Activated naive CD8-positive, alpha-beta T cell treated with anti-CD3 and anti-CD28 coated beads for 36 hours (primary cell): Measurements from ENCODE around the gene EXD3. TPM values are rescaled to one million over a fixed set of nuclear protein-coding genes. Genes with fewer than 3 reads are reported as not detected.
A peak's percentile ranks its signal among the peaks of the same experiment; 100 is the strongest.
"Not testable (repeated sequence)": the region's sequence is repeated elsewhere in the genome, so short reads cannot be mapped to it uniquely, and the experiment has no call there.

ENCODE experiments used
- DNase-seq: peaks from one replicate; pipeline ENCODE4 v3.0.0; 2021
- H3K27ac Mint-ChIP-seq: one replicate; pipeline ENCODE4 v1.8.0; 2022; ENCODE audit warnings: mild to moderate bottlenecking, moderate library complexity, mixed read lengths
- H3K27me3 Mint-ChIP-seq: one replicate; pipeline ENCODE4 v1.8.0; 2022; ENCODE audit warnings: mild to moderate bottlenecking, mixed read lengths
- H3K36me3 Mint-ChIP-seq: one replicate; pipeline ENCODE4 v1.8.0; 2021; ENCODE audit warnings: mild to moderate bottlenecking, mixed read lengths
- H3K4me1 Mint-ChIP-seq: one replicate; pipeline ENCODE4 v1.8.0; 2021; ENCODE audit warnings: mixed read lengths
- H3K4me3 Mint-ChIP-seq: one replicate; pipeline ENCODE4 v1.8.0; 2022; ENCODE audit warnings: mild to moderate bottlenecking, moderate library complexity, mixed read lengths
- H3K9me3 Mint-ChIP-seq: one replicate; pipeline ENCODE4 v1.8.0; 2022; ENCODE audit warnings: mixed read lengths
- total RNA-seq, 2 experiments: library from RNA; stranded (reverse); gene quantifications; one replicate each; pipeline ENCODE4 v1.2.3, GENCODE V29; 2021

The EXD3 gene
- total RNA-seq, 2 experiments from 2014 or later, result 3.6 to 4.2 TPM

- Mint-ChIP-seq H3K27ac (peak overlapping the region; percentile 12), H3K36me3 (peaks cover 50% of the 10 kb centered on the region), H3K27me3 (no peaks in the 10 kb centered on the region), H3K4me3 (no peak overlapping the region), H3K9me3 (peaks cover 5% of the 10 kb centered on the region), H3K4me1 (peaks cover 17% of the 10 kb centered on the region)
- DNase-seq, result no peak
These were observed 31.2 kb upstream of the EXD3 start for GRCh38 chr9:137454145-137454596.

- H3K27ac Mint-ChIP-seq, result no peak overlapping the region
- no peak overlapping the region for H3K4me3 Mint-ChIP-seq
- no peaks in the 10 kb centered on the region for H3K27me3 Mint-ChIP-seq
- DNase-seq, result peak; percentile 48
- H3K4me1 Mint-ChIP-seq, result peaks cover 17% of the 10 kb centered on the region
- H3K9me3 Mint-ChIP-seq, result peaks cover 5% of the 10 kb centered on the region
- peaks cover 50% of the 10 kb centered on the region for H3K36me3 Mint-ChIP-seq
These were observed 30.7 kb upstream of the EXD3 start for GRCh38 chr9:137453643-137454081.

GRCh38 chr9:137452761-137453642, 30.0 kb upstream of the EXD3 start:
- no peak for DNase-seq
- Mint-ChIP-seq H3K4me3 (no peak overlapping the region), H3K9me3 (peaks cover 5% of the 10 kb centered on the region), H3K27ac (no peak overlapping the region), H3K27me3 (no peaks in the 10 kb centered on the region), H3K4me1 (peaks cover 17% of the 10 kb centered on the region), H3K36me3 (peaks cover 53% of the 10 kb centered on the region)

- H3K4me1 Mint-ChIP-seq, result peaks cover 17% of the 10 kb centered on the region
- H3K27me3 Mint-ChIP-seq, result no peaks in the 10 kb centered on the region
- peak overlapping the region; percentile 60 for H3K27ac Mint-ChIP-seq
- H3K4me3 Mint-ChIP-seq, result peak overlapping the region; percentile 10
- DNase-seq, result peak; percentile 0
- H3K36me3 Mint-ChIP-seq, result peaks cover 53% of the 10 kb centered on the region
- H3K9me3 Mint-ChIP-seq, result peaks cover 5% of the 10 kb centered on the region
These were observed 29.2 kb upstream of the EXD3 start for GRCh38 chr9:137452006-137452760.

GRCh38 chr9:137451264-137452005, 28.5 kb upstream of the EXD3 start:
- H3K9me3 Mint-ChIP-seq, H3K27me3 Mint-ChIP-seq, H3K4me3 Mint-ChIP-seq, DNase-seq: not testable (repeated sequence)
- Mint-ChIP-seq H3K4me1 (peaks cover 17% of the 10 kb centered on the region), H3K36me3 (peaks cover 49% of the 10 kb centered on the region), H3K27ac (peak overlapping the region; percentile 76)

- not testable (repeated sequence) for H3K27me3 Mint-ChIP-seq, H3K9me3 Mint-ChIP-seq, H3K4me3 Mint-ChIP-seq, DNase-seq
- Mint-ChIP-seq H3K4me1 (peaks cover 15% of the 10 kb centered on the region), H3K36me3 (peaks cover 46% of the 10 kb centered on the region), H3K27ac (peak overlapping the region; percentile 76)
These were observed 27.7 kb upstream of the EXD3 start for GRCh38 chr9:137450539-137451222.

- H3K27me3 Mint-ChIP-seq, result peaks cover 5% of the 10 kb centered on the region
- peaks cover 44% of the 10 kb centered on the region for H3K36me3 Mint-ChIP-seq
- peak; percentile 47 for DNase-seq
- H3K27ac Mint-ChIP-seq, result peak overlapping the region; percentile 72
- H3K4me1 Mint-ChIP-seq, result peaks cover 22% of the 10 kb centered on the region
- peaks cover 5% of the 10 kb centered on the region for H3K9me3 Mint-ChIP-seq
- no peak overlapping the region for H3K4me3 Mint-ChIP-seq
These were observed 27.1 kb upstream of the EXD3 start for GRCh38 chr9:137449931-137450538.

- Mint-ChIP-seq H3K27ac (no peak overlapping the region), H3K4me3 (no peak overlapping the region), H3K27me3 (peaks cover 13% of the 10 kb centered on the region), H3K9me3 (peaks cover 5% of the 10 kb centered on the region), H3K36me3 (peaks cover 37% of the 10 kb centered on the region), H3K4me1 (peaks cover 20% of the 10 kb centered on the region)
- DNase-seq, result peak; percentile 7
These were observed 26.3 kb upstream of the EXD3 start for GRCh38 chr9:137449081-137449844.

- no peak overlapping the region for H3K4me3 Mint-ChIP-seq
- H3K27ac Mint-ChIP-seq, result no peak overlapping the region
- peaks cover 34% of the 10 kb centered on the region for H3K36me3 Mint-ChIP-seq
- peaks cover 5% of the 10 kb centered on the region for H3K9me3 Mint-ChIP-seq
- H3K4me1 Mint-ChIP-seq, result peaks cover 20% of the 10 kb centered on the region
- peaks cover 17% of the 10 kb centered on the region for H3K27me3 Mint-ChIP-seq
- peak; percentile 0 for DNase-seq
These were observed 25.6 kb upstream of the EXD3 start for GRCh38 chr9:137448602-137448962.

GRCh38 chr9:137447722-137448601, 25.0 kb upstream of the EXD3 start:
- DNase-seq, result no peak
- H3K27me3 Mint-ChIP-seq, result peaks cover 20% of the 10 kb centered on the region
- H3K4me3 Mint-ChIP-seq, result no peak overlapping the region
- peaks cover 30% of the 10 kb centered on the region for H3K36me3 Mint-ChIP-seq
- H3K4me1 Mint-ChIP-seq, result peaks cover 20% of the 10 kb centered on the region
- H3K9me3 Mint-ChIP-seq, result peaks cover 5% of the 10 kb centered on the region
- H3K27ac Mint-ChIP-seq, result no peak overlapping the region

- no peak for DNase-seq
- H3K4me3 Mint-ChIP-seq, result no peak overlapping the region
- peaks cover 5% of the 10 kb centered on the region for H3K9me3 Mint-ChIP-seq
- peaks cover 30% of the 10 kb centered on the region for H3K27me3 Mint-ChIP-seq
- H3K27ac Mint-ChIP-seq, result no peak overlapping the region
- H3K36me3 Mint-ChIP-seq, result peaks cover 20% of the 10 kb centered on the region
- peaks cover 19% of the 10 kb centered on the region for H3K4me1 Mint-ChIP-seq
These were observed 24.0 kb upstream of the EXD3 start for GRCh38 chr9:137446851-137447471.

GRCh38 chr9:137445930-137446431, 23.0 kb upstream of the EXD3 start:
- H3K4me1 Mint-ChIP-seq, result peaks cover 20% of the 10 kb centered on the region
- DNase-seq, result no peak
- H3K36me3 Mint-ChIP-seq, result peaks cover 15% of the 10 kb centered on the region

More at GRCh38 chr9:137445930-137446431, 23.0 kb upstream of the EXD3 start:
- peaks cover 5% of the 10 kb centered on the region for H3K9me3 Mint-ChIP-seq
- H3K27ac Mint-ChIP-seq, result no peak overlapping the region
- H3K27me3 Mint-ChIP-seq, result peaks cover 33% of the 10 kb centered on the region
- no peak overlapping the region for H3K4me3 Mint-ChIP-seq
